HepG2 (cell line): ENCODE data around the gene ADCY7. TPM values are rescaled to one million over a fixed set of nuclear protein-coding genes. Genes with fewer than 3 reads are reported as not detected.

Experiments used
- ATAC-seq: fragments of 200-7000 bp; cut with Tn5 transposase; 3 replicates; pipeline ENCODE4 v1.9.1; 2020; ENCODE audit warnings: mild to moderate bottlenecking, moderate library complexity
- BruUV-seq: library from RNA; stranded (reverse); fragments of 400-500 nt; replicated peaks from 2 replicates; lab custom pipeline; 2021; lab: Mats Ljungman, UMichigan
- CTCF ChIA-PET: fragments of 300-600 bp; formaldehyde crosslinking; extraction: SDS; loops from one replicate; lab custom pipeline; 2021; ENCODE audit warnings: low total read pairs, inconsistent platforms, low intra/inter-chr PET ratio; lab: Yijun Ruan, JAX
- POLR2A ChIA-PET: fragments of 350-600 bp; sonication (Branson Sonifier 250); formaldehyde crosslinking; loops from one replicate; lab custom pipeline; 2020; ENCODE audit warnings: antibody characterized with exemption, inconsistent platforms; lab: Yijun Ruan, JAX
- DNase-seq: peaks from one replicate; pipeline ENCODE4 v3.0.0-alpha.2; 2015; ENCODE audit warnings: low spot score
- FAIRE-seq: peaks from 3 replicates; lab custom pipeline; 2011; peaks lifted over from hg19 to GRCh38; lab: Jason Lieb, UNC
- H2AFZ ChIP-seq: one replicate; pipeline ENCODE4 v1.6.1; 2011; ENCODE audit warnings: low read length, inconsistent platforms
- H3K27ac ChIP-seq: fragments of 300-600 bp; 3 replicates; pipeline ENCODE4 v1.8.0; 2011; ENCODE audit warnings: mixed run types, mild to moderate bottlenecking, mixed read lengths, low read length, inconsistent platforms; ENCODE audit not compliant: insufficient read depth; ENCODE audit errors: extremely low read length
- H3K27me3 ChIP-seq, 2 experiments: fragments of 200-600 bp in 1 of 2; 2 replicates in 1 of 2; 3 replicates in 1 of 2; pipeline versions ENCODE4 v1.6.0 to v1.8.0; 2011; ENCODE audit warnings: low read length in 2 of 2, mild to moderate bottlenecking in 2 of 2, moderate library complexity in 2 of 2, inconsistent platforms in 1 of 2; ENCODE audit not compliant: insufficient read depth in 2 of 2, control insufficient read depth in 1 of 2
- H3K36me3 ChIP-seq, 2 experiments: fragments of 200-600 bp in 1 of 2; replicated peaks in 1 of 2; 2 replicates in 1 of 2; 3 replicates in 1 of 2; pipeline versions ENCODE4 v1.5.1 to v1.8.0; 2011; ENCODE audit warnings: low read length in 2 of 2, inconsistent platforms in 1 of 2; ENCODE audit not compliant: insufficient read depth in 2 of 2, control insufficient read depth in 1 of 2
- H3K4me1 ChIP-seq: 2 replicates; pipeline ENCODE4 v1.5.1; 2012; ENCODE audit warnings: low read length, inconsistent platforms; ENCODE audit not compliant: insufficient read depth
- H3K4me2 ChIP-seq: 2 replicates; pipeline ENCODE4 v1.6.0; 2011; ENCODE audit warnings: low read depth, low read length, inconsistent platforms
- H3K4me3 ChIP-seq, 3 experiments: fragments of 200-600 bp in 1 of 3; sonication (generic), shearing (Covaris generic) in 1 of 3; replicated peaks in 1 of 3; 2 replicates each; pipeline ENCODE4 v1.5.1; 2011 to 2016; ENCODE audit warnings: low read length in 3 of 3, inconsistent platforms in 2 of 3, low read depth in 2 of 3, mild to moderate bottlenecking in 2 of 3, control low read depth in 1 of 3, mixed read lengths in 1 of 3; ENCODE audit not compliant: insufficient read depth in 1 of 3
- H3K79me2 ChIP-seq: one replicate; pipeline ENCODE4 v1.6.1; 2011; ENCODE audit warnings: low read length, inconsistent platforms; ENCODE audit not compliant: insufficient read depth
- H3K9ac ChIP-seq: 2 replicates; pipeline ENCODE4 v1.6.0; 2011; ENCODE audit warnings: mild to moderate bottlenecking, low read depth, low read length, inconsistent platforms; ENCODE audit not compliant: insufficient read depth
- H3K9me3 ChIP-seq: 2 replicates; pipeline ENCODE4 v1.5.1; 2012; ENCODE audit warnings: mild to moderate bottlenecking, low read length
- H4K20me1 ChIP-seq: 2 replicates; pipeline ENCODE4 v1.6.0; 2011; ENCODE audit warnings: inconsistent platforms, mild to moderate bottlenecking, low read length, moderate library complexity; ENCODE audit not compliant: insufficient read depth
- CHCHD3 ChIP-seq: sonication (generic); formaldehyde crosslinking; IDR thresholded peaks from 2 replicates; pipeline ENCODE4 v1.8.0; 2022; ENCODE audit warnings: mild to moderate bottlenecking, missing genetic modification reagents, moderate library complexity
- FOXA3 ChIP-seq: IDR thresholded peaks from 2 replicates; pipeline ENCODE4 v1.6.1; 2016; ENCODE audit warnings: missing genetic modification reagents, missing compliant biosample characterization
- GATAD2A ChIP-seq: IDR thresholded peaks from 2 replicates; pipeline ENCODE4 v1.6.1; 2016
- HMGXB3 ChIP-seq: sonication (generic); formaldehyde crosslinking; IDR thresholded peaks from 2 replicates; pipeline ENCODE4 v1.4.0; 2020; ENCODE audit warnings: missing genetic modification reagents, borderline replicate concordance
- HOXA3 ChIP-seq: sonication (generic); formaldehyde crosslinking; IDR thresholded peaks from 2 replicates; pipeline ENCODE4 v1.5.0; 2020; ENCODE audit warnings: missing genetic modification reagents
- ISL2 ChIP-seq: sonication (generic); formaldehyde crosslinking; IDR thresholded peaks from 2 replicates; pipeline ENCODE4 v1.5.0; 2020; ENCODE audit warnings: missing genetic modification reagents
- KDM6A ChIP-seq: IDR thresholded peaks from 2 replicates; pipeline ENCODE4 v1.6.1; 2016; ENCODE audit warnings: low read depth
- SOX13 ChIP-seq, 3 experiments: fragments of 450-650 bp in 1 of 3; sonication (generic) in 1 of 3; formaldehyde crosslinking in 1 of 3; IDR thresholded peaks in 2 of 3; conservative IDR thresholded peaks in 1 of 3; 2 replicates each; pipeline versions ENCODE4 v1.5.0 to v1.6.1; 2016 to 2020; ENCODE audit warnings: antibody characterized with exemption in 1 of 3, mild to moderate bottlenecking in 1 of 3, missing compliant biosample characterization in 1 of 3, missing genetic modification reagents in 1 of 3, moderate library complexity in 1 of 3
- SRF ChIP-seq: IDR thresholded peaks from 2 replicates; pipeline ENCODE4 v1.6.1; 2011; ENCODE audit warnings: mild to moderate bottlenecking, low read depth, low read length, moderate library complexity
- TCF7 ChIP-seq: sonication (generic); IDR thresholded peaks from 2 replicates; pipeline ENCODE4 v1.6.1; 2016; ENCODE audit warnings: antibody characterized with exemption, low read depth
- ZNF703 ChIP-seq: sonication (generic); formaldehyde crosslinking; IDR thresholded peaks from 2 replicates; pipeline ENCODE4 v1.5.1; 2020; ENCODE audit warnings: missing genetic modification reagents, mild to moderate bottlenecking, moderate library complexity, borderline replicate concordance
- WGBS: methylation state at CpG from one replicate; pipeline ENCODE4 v1.1.6; 2017; ENCODE audit warnings: low lambda C conversion rate; 5-methylcytosine and 5-hydroxymethylcytosine counted together
- in situ Hi-C: cut with HindIII; loops from 2 replicates; pipeline ENCODE4 v1.10.0; 2017; ENCODE audit warnings: low pct_unique_long_range_greater_than_20kb; ENCODE audit not compliant: extremely low pct_ligation_motif_present
- intact Hi-C: fragments of 100-400 bp; cut with micrococcal nuclease; formaldehyde crosslinking; loops from one replicate; pipeline ENCODE4 v1.10.0; 2022; ENCODE audit not compliant: unreplicated experiment
- polyA plus RNA-seq, 8 experiments: library from polyadenylated mRNA; depleted of rRNA in 3 of 8; stranded (reverse) in 7 of 8; unstranded in 1 of 8; fragments of >200 nt; fragmentation: Illumina TruSeq in 4 of 8; extraction: Trizol in 4 of 8; gene quantifications; 2 replicates each; pipeline versions ENCODE4 v1.2.1 to v1.2.3, GENCODE V29; 2011 to 2016; ENCODE audit warnings: low read depth in 4 of 8, missing spikeins in 1 of 8, mixed read lengths in 1 of 8; ENCODE audit not compliant: insufficient read depth in 1 of 8
- total RNA-seq, 5 experiments: library from RNA; depleted of rRNA; stranded (reverse); fragments of >200 nt; fragmentation: Illumina TruSeq; extraction: Trizol; gene quantifications; 2 replicates each; pipeline ENCODE4 v1.2.3, GENCODE V29; 2016; ENCODE audit warnings: low read depth in 1 of 5
- TF ChIP-seq, protein P1 (sequence below): sonication (generic); formaldehyde crosslinking; IDR thresholded peaks from 2 replicates; pipeline ENCODE4 v1.4.0; 2020; ENCODE audit warnings: missing genetic modification reagents
- TF ChIP-seq, protein P2 (sequence below): IDR thresholded peaks from 2 replicates; pipeline ENCODE4 v1.4.0; 2020; ENCODE audit warnings: mild to moderate bottlenecking, missing genetic modification reagents

ADCY7 gene
- total and polyA plus RNA-seq, 2 of the 13 experiments (the other 11 are each of a cell fraction or from before 2014, with no cell fraction given), result 2.2 to 4.3 TPM

DNA sequence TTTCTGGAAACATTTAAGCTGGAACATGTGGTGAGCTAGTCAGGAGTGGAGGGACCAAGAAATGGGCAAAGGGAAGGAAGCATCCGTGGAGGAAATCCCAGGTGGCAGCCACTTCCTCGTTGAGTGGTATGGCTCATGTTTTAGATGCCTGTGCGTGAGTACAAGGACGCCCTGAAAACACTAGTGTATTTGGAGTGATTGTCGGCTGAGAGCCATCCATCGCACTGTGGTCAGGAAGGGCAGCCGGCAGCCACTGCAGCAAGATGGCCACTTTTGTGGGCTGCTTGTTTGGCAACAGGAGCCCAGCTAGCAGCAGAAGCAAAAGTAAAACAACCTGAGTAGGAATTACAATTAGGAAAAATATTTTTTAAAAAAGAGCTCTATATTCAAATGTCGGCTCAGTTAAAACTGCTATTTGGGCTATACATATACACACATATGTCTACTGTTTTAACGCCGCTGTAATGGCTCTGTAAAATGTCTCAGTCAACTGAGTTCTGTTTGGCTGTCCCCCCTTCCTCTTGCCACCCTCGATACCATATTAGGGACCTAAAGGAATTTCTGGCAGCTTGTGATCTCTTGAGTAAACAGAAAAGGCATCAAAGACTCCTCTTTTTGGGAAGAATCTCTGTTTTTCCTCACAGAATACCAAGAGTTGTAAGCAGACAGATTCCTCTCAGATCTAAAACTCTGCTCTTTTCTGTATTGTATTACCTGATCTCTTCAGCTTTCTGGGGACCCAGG is 63.3 kb downstream of the ADCY7 start:
- WGBS, result 79% methylated on average over 11 of the region's 11 CpGs
- Histone ChIP-seq H4K20me1 (no peaks in the 10 kb centered on the region), H3K27me3 (no peaks in the 10 kb centered on the region), H3K4me1 (peaks cover 25% of the 10 kb centered on the region), H3K4me3 (no peak overlapping the region), H3K9ac (no peak overlapping the region; the same call in 1 of the 2 replicates), H3K9me3 (no peaks in the 10 kb centered on the region), H3K36me3 (peaks cover 19 to 75% of the 10 kb centered on the region in 2 experiments), H3K79me2 (no peaks in the 10 kb centered on the region), H3K27ac (peak overlapping the region; percentile 6), H2AFZ (no peak overlapping the region), H3K4me2 (peak overlapping the region; percentile 2; the same call in 1 of the 2 replicates)
- in situ Hi-C loops, result no loop called here
- ChIA-PET POLR2A (no interaction called here), CTCF (no interaction called here)
- DNase-seq (peak; percentile 63), ATAC-seq (peak; percentile 69), FAIRE-seq (no peak)
- intact Hi-C loops, result loop anchor here (5.0 kb wide), 1 partner anchor 338 kb away; no protein-coding TSS in a partner anchor
- no TSS peak for BruUV-seq
- TF ChIP-seq HOXA3 (0 out of 2 replicates have a peak, but pooled peaks have one; percentile 13), TCF7 (peak; percentile 58), CHCHD3 (CRISPR knock-in tag) (no peak), FOXA3 (CRISPR knock-in tag) (peak; percentile 48), ISL2 (CRISPR knock-in tag) (peak; percentile 44; the same call in 1 of the 2 replicates), SRF (peak; percentile 94), GATAD2A (CRISPR knock-in tag) (0 out of 2 replicates have a peak, but pooled peaks have one; percentile 20), ZNF703 (CRISPR knock-in tag) (no peak), SOX13 (IDR thresholded peaks at IDR 0.05) (no peak), SOX13 (CRISPR knock-in tag; conservative IDR thresholded peaks at IDR 0.05 in 1 of 2, IDR thresholded peaks at IDR 0.05 in 1 of 2) (peak in 1 of 2 experiments; percentile 43; a peak in 1 of 4 replicates), KDM6A (no peak), HMGXB3 (no peak)
- TF ChIP-seq, protein P1, sequence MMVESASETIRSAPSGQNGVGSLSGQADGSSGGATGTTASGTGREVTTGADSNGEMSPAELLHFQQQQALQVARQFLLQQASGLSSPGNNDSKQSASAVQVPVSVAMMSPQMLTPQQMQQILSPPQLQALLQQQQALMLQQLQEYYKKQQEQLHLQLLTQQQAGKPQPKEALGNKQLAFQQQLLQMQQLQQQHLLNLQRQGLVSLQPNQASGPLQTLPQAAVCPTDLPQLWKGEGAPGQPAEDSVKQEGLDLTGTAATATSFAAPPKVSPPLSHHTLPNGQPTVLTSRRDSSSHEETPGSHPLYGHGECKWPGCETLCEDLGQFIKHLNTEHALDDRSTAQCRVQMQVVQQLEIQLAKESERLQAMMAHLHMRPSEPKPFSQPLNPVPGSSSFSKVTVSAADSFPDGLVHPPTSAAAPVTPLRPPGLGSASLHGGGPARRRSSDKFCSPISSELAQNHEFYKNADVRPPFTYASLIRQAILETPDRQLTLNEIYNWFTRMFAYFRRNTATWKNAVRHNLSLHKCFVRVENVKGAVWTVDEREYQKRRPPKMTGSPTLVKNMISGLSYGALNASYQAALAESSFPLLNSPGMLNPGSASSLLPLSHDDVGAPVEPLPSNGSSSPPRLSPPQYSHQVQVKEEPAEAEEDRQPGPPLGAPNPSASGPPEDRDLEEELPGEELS, result 0 out of 2 replicates have a peak, but pooled peaks have one; percentile 17
- TF ChIP-seq, protein P2, sequence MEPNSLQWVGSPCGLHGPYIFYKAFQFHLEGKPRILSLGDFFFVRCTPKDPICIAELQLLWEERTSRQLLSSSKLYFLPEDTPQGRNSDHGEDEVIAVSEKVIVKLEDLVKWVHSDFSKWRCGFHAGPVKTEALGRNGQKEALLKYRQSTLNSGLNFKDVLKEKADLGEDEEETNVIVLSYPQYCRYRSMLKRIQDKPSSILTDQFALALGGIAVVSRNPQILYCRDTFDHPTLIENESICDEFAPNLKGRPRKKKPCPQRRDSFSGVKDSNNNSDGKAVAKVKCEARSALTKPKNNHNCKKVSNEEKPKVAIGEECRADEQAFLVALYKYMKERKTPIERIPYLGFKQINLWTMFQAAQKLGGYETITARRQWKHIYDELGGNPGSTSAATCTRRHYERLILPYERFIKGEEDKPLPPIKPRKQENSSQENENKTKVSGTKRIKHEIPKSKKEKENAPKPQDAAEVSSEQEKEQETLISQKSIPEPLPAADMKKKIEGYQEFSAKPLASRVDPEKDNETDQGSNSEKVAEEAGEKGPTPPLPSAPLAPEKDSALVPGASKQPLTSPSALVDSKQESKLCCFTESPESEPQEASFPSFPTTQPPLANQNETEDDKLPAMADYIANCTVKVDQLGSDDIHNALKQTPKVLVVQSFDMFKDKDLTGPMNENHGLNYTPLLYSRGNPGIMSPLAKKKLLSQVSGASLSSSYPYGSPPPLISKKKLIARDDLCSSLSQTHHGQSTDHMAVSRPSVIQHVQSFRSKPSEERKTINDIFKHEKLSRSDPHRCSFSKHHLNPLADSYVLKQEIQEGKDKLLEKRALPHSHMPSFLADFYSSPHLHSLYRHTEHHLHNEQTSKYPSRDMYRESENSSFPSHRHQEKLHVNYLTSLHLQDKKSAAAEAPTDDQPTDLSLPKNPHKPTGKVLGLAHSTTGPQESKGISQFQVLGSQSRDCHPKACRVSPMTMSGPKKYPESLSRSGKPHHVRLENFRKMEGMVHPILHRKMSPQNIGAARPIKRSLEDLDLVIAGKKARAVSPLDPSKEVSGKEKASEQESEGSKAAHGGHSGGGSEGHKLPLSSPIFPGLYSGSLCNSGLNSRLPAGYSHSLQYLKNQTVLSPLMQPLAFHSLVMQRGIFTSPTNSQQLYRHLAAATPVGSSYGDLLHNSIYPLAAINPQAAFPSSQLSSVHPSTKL, result peak; percentile 40
